ENCODE measurements around the gene TMBIM4.
"Not testable (repeated sequence)": the region's sequence is repeated elsewhere in the genome, so short reads cannot be mapped to it uniquely, and the experiment has no call there.

TMBIM4 gene

GRCh38 chr12:66169221-66170170, at the start of gene TMBIM4:
TMBIM4 (minus strand) TSS chr12:66169996; CDS start chr12:66169951, 45 bp downstream.
- peak; percentile 84 for DNase-seq (ENCODE audit: low read depth)

GRCh38 chr12:66217342-66217917, 47.6 kb upstream of the TMBIM4 start:
- DNase-seq (ENCODE audit: low read depth): no peak

GRCh38 chr12:66213011-66213410, 43.2 kb upstream of the TMBIM4 start:
- DNase-seq (ENCODE audit: low read depth): not testable (repeated sequence)

GRCh38 chr12:66211573-66211972, 41.8 kb upstream of the TMBIM4 start:
- DNase-seq (ENCODE audit: low read depth): not testable (repeated sequence)

GRCh38 chr12:66210840-66211239, 41.0 kb upstream of the TMBIM4 start:
- no peak for DNase-seq (ENCODE audit: low read depth)

- no peak for DNase-seq (ENCODE audit: low read depth)
These were observed 36.3 kb upstream of the TMBIM4 start for GRCh38 chr12:66206141-66206540.

- DNase-seq (ENCODE audit: low read depth): no peak
These were observed 34.0 kb upstream of the TMBIM4 start for GRCh38 chr12:66203820-66204219.

GRCh38 chr12:66199831-66200509, 30.2 kb upstream of the TMBIM4 start:
- DNase-seq (ENCODE audit: low read depth): no peak

- no peak for DNase-seq (ENCODE audit: low read depth)
These were observed 29.3 kb upstream of the TMBIM4 start for GRCh38 chr12:66199141-66199540.

- DNase-seq (ENCODE audit: low read depth): no peak
These were observed 27.7 kb upstream of the TMBIM4 start for GRCh38 chr12:66197495-66197921.

- DNase-seq (ENCODE audit: low read depth): no peak
These were observed 27.0 kb upstream of the TMBIM4 start for GRCh38 chr12:66196806-66197205.

GRCh38 chr12:66195242-66195641, 25.4 kb upstream of the TMBIM4 start:
- no peak for DNase-seq (ENCODE audit: low read depth)

- no peak for DNase-seq (ENCODE audit: low read depth)
These were observed 24.3 kb upstream of the TMBIM4 start for GRCh38 chr12:66194122-66194521.

- DNase-seq (ENCODE audit: low read depth): no peak
These were observed 21.8 kb upstream of the TMBIM4 start for GRCh38 chr12:66191547-66192126.

GRCh38 chr12:66190519-66191370, 20.9 kb upstream of the TMBIM4 start:
- no peak for DNase-seq (ENCODE audit: low read depth)

- DNase-seq (ENCODE audit: low read depth): no peak
These were observed 20.1 kb upstream of the TMBIM4 start for GRCh38 chr12:66189889-66190288.

GRCh38 chr12:66189486-66189843, 19.7 kb upstream of the TMBIM4 start:
- DNase-seq (ENCODE audit: low read depth): no peak

- no peak for DNase-seq (ENCODE audit: low read depth)
These were observed 19.0 kb upstream of the TMBIM4 start, which contains the start of gene IRAK3 for GRCh38 chr12:66188584-66189485. IRAK3 (plus strand) TSS chr12:66189214; CDS start chr12:66189300, 86 bp downstream.

GRCh38 chr12:66187821-66188220, 18.0 kb upstream of the TMBIM4 start:
- DNase-seq (ENCODE audit: low read depth): no peak

GRCh38 chr12:66187036-66187435, 17.2 kb upstream of the TMBIM4 start:
- DNase-seq (ENCODE audit: low read depth): no peak
